Lower leg skin (tissue), 4 donors: ENCODE data around the gene SLC9A3. TPM values are rescaled to one million over a fixed set of nuclear protein-coding genes. Genes with fewer than 3 reads are reported as not detected.
"Not testable (repeated sequence)": the region's sequence is repeated elsewhere in the genome, so short reads cannot be mapped to it uniquely, and the experiment has no call there.

Source experiments
- DNase-seq, 2 donors: peaks; one replicate each; pipeline ENCODE4 v3.0.0-alpha.2; 2019; ENCODE audit warnings: low spot score in 2 of 2
- H3K4me3 ChIP-seq: fragments of 200-600 bp; sonication (generic); 2 replicates; pipeline ENCODE4 v1.5.1; 2017; ENCODE audit warnings: mild to moderate bottlenecking, low read depth; ENCODE audit not compliant: poor library complexity, severe bottlenecking
- CTCF ChIP-seq, 3 donors: fragments of 450-650 bp; IDR thresholded peaks; one replicate each; pipeline ENCODE4 v1.5.1; 2016; ENCODE audit warnings: antibody characterized with exemption in 3 of 3, mild to moderate bottlenecking in 3 of 3, moderate library complexity in 2 of 3
- POLR2A ChIP-seq, 2 donors: fragments of 450-650 bp; IDR thresholded peaks; one replicate each; pipeline ENCODE4 v1.6.1; 2016 to 2017; ENCODE audit warnings: antibody characterized with exemption in 2 of 2, mild to moderate bottlenecking in 1 of 2, moderate library complexity in 1 of 2
- WGBS, 2 donors: methylation state at CpG; one replicate each; pipeline ENCODE4 v1.1.5; 2018; 5-methylcytosine and 5-hydroxymethylcytosine counted together
- intact Hi-C: fragments of 100-400 bp; cut with DNase I; formaldehyde crosslinking; loops from one replicate; pipeline ENCODE4 v1.15.0; 2023; ENCODE audit warnings: low total_unique reads
- total RNA-seq, 4 donors: library from RNA; depleted of rRNA; stranded (reverse); fragments of >200 nt; gene quantifications; one replicate each; pipeline ENCODE4 v1.1.0, GENCODE V29; 2016

SLC9A3 gene
- total RNA-seq, 4 donors from 2014 or later = 4.8 to 7.1 (median 5.8) TPM

- WGBS, 2 donors = 14 to 16% methylated on average over 32 to 40 of the region's 50 CpGs
- TF ChIP-seq CTCF (IDR thresholded peaks at IDR 0.05) = no peak
- no peak for TF ChIP-seq POLR2A (IDR thresholded peaks at IDR 0.05)
- no peak overlapping the region for H3K4me3 ChIP-seq
- intact Hi-C loops = no loop called here
- DNase-seq = peak in 1 of 2 donors; percentile 85
Observed at GRCh38 chr5:474840-475661, 49.2 kb downstream of the SLC9A3 start.

- WGBS, 2 donors = 1 to 2% methylated on average over 11 to 49 of the region's 50 CpGs
- peak in 1 of 2 donors; percentile 80 for DNase-seq
- peak overlapping the region; percentile 61 for H3K4me3 ChIP-seq
- intact Hi-C loops = not testable (repeated sequence)
Observed at GRCh38 chr5:474232-474839, 49.9 kb downstream of the SLC9A3 start.

GRCh38 chr5:473551-474192 is 50.6 kb downstream of the SLC9A3 start:
- no peak for TF ChIP-seq POLR2A (IDR thresholded peaks at IDR 0.05)
- no peak for TF ChIP-seq CTCF (IDR thresholded peaks at IDR 0.05)
- DNase-seq = peak in 1 of 2 donors; percentile 87
- intact Hi-C loops = no loop called here
- peak overlapping the region; percentile 61 for H3K4me3 ChIP-seq
- WGBS, 2 donors = 0 to 1% methylated on average over 15 to 29 of the region's 44 CpGs

GRCh38 chr5:472656-473550 is 51.3 kb downstream of the SLC9A3 start:
- WGBS, 2 donors = 1% methylated on average over 15 to 68 of the region's 137 CpGs
- peak overlapping the region; percentile 69 for H3K4me3 ChIP-seq
- TF ChIP-seq POLR2A (IDR thresholded peaks at IDR 0.05) = no peak
- TF ChIP-seq CTCF (IDR thresholded peaks at IDR 0.05) = no peak
- intact Hi-C loops = no loop called here
- peak; percentile 73 to 96 for DNase-seq

- no peak for TF ChIP-seq CTCF (IDR thresholded peaks at IDR 0.05)
- no peak for TF ChIP-seq POLR2A (IDR thresholded peaks at IDR 0.05)
- H3K4me3 ChIP-seq = peak overlapping the region; percentile 69
- DNase-seq = peak in 1 of 2 donors; percentile 88
- intact Hi-C loops = no loop called here
- 8 to 38% methylated on average over 26 to 30 of the region's 30 CpGs for WGBS, 2 donors
Observed at GRCh38 chr5:472076-472655, 52.1 kb downstream of the SLC9A3 start.
